ENCODE data around the gene CDC42EP5. TPM values are rescaled to one million over a fixed set of nuclear protein-coding genes. Genes with fewer than 3 reads are reported as not detected.

Gene CDC42EP5
- total and polyA plus RNA-seq, 10 of the 15 experiments (the other 5 are each of a cell fraction or from before 2014, with no cell fraction given): 0.42 to 1.8 (median 1.4) TPM; not detected in 6

DNA sequence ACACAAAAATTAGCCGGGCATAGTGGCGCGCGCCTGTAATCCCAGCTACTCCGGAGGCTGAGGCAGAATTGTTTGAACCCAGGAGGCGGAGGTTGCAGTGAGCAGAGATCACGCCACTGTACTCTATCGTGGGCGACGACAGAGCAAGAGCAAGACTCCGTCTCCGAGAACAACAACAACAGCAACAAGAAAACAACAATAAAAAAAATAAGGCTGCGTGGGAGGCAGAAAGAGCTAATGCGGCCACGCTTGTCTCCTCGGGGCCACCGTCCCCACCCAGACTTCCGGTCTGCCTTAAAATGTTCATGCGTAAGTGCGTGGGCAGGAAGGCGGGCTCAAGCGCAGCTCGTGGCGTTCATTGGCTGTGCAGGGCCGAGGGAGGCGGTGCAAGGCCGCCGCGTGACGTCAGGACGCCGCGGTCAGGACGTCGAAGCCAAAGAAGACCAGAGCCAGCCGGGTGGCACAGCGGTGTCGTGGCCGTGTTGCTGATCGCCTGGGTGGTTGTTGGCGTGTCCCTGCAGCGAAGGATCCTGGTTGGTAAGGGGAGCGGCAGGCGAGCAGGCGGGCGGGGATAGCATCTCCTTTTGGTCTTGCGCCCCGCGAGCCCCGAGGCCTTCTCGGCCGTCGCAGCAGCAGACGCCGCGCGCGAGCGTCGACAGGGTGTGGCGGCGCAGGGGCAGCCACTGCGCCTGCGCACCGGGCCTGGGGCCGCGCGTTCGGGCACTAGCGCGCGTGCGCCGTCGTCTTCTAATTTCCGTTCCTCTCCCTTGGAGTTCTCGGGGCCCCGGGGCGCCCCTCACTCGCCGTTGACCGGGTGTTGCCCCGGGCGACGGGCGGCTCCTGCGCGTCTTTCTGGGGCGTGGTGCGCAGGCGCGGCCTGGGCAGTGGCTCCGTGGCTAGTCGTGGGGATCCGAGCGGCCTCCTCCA, 24.1 kb downstream of the CDC42EP5 start, which contains the start of gene LENG8 (continued):
- TF ChIP-seq, protein P1, sequence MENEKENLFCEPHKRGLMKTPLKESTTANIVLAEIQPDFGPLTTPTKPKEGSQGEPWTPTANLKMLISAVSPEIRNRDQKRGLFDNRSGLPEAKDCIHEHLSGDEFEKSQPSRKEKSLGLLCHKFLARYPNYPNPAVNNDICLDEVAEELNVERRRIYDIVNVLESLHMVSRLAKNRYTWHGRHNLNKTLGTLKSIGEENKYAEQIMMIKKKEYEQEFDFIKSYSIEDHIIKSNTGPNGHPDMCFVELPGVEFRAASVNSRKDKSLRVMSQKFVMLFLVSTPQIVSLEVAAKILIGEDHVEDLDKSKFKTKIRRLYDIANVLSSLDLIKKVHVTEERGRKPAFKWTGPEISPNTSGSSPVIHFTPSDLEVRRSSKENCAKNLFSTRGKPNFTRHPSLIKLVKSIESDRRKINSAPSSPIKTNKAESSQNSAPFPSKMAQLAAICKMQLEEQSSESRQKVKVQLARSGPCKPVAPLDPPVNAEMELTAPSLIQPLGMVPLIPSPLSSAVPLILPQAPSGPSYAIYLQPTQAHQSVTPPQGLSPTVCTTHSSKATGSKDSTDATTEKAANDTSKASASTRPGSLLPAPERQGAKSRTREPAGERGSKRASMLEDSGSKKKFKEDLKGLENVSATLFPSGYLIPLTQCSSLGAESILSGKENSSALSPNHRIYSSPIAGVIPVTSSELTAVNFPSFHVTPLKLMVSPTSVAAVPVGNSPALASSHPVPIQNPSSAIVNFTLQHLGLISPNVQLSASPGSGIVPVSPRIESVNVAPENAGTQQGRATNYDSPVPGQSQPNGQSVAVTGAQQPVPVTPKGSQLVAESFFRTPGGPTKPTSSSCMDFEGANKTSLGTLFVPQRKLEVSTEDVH (IDR thresholded peaks at IDR 0.05; ENCODE audit: low read depth, partially characterized antibody): no peak
- TF ChIP-seq EGR1 (IDR thresholded peaks at IDR 0.05; ENCODE audit: borderline replicate concordance in 1 of 2, low read depth in 2 of 2, low read length in 2 of 2): peak; percentile 94 to 97
- peak; percentile 80 for TF ChIP-seq ATF7 (IDR thresholded peaks at IDR 0.05; ENCODE audit: low read depth)
- TF ChIP-seq NBN (IDR thresholded peaks at IDR 0.05): peak; percentile 86
- TF ChIP-seq, protein P2, sequence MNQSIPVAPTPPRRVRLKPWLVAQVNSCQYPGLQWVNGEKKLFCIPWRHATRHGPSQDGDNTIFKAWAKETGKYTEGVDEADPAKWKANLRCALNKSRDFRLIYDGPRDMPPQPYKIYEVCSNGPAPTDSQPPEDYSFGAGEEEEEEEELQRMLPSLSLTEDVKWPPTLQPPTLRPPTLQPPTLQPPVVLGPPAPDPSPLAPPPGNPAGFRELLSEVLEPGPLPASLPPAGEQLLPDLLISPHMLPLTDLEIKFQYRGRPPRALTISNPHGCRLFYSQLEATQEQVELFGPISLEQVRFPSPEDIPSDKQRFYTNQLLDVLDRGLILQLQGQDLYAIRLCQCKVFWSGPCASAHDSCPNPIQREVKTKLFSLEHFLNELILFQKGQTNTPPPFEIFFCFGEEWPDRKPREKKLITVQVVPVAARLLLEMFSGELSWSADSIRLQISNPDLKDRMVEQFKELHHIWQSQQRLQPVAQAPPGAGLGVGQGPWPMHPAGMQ (IDR thresholded peaks at IDR 0.05; ENCODE audit: borderline replicate concordance): no peak
- TF ChIP-seq ESRRA (IDR thresholded peaks at IDR 0.05; ENCODE audit: low read length): 0 out of 2 replicates have a peak, but pooled peaks have one; percentile 13
- TF ChIP-seq, protein P3, sequence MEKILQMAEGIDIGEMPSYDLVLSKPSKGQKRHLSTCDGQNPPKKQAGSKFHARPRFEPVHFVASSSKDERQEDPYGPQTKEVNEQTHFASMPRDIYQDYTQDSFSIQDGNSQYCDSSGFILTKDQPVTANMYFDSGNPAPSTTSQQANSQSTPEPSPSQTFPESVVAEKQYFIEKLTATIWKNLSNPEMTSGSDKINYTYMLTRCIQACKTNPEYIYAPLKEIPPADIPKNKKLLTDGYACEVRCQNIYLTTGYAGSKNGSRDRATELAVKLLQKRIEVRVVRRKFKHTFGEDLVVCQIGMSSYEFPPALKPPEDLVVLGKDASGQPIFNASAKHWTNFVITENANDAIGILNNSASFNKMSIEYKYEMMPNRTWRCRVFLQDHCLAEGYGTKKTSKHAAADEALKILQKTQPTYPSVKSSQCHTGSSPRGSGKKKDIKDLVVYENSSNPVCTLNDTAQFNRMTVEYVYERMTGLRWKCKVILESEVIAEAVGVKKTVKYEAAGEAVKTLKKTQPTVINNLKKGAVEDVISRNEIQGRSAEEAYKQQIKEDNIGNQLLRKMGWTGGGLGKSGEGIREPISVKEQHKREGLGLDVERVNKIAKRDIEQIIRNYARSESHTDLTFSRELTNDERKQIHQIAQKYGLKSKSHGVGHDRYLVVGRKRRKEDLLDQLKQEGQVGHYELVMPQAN (conservative IDR thresholded peaks at IDR 0.05): peak; percentile 61
- TF ChIP-seq, protein P4, sequence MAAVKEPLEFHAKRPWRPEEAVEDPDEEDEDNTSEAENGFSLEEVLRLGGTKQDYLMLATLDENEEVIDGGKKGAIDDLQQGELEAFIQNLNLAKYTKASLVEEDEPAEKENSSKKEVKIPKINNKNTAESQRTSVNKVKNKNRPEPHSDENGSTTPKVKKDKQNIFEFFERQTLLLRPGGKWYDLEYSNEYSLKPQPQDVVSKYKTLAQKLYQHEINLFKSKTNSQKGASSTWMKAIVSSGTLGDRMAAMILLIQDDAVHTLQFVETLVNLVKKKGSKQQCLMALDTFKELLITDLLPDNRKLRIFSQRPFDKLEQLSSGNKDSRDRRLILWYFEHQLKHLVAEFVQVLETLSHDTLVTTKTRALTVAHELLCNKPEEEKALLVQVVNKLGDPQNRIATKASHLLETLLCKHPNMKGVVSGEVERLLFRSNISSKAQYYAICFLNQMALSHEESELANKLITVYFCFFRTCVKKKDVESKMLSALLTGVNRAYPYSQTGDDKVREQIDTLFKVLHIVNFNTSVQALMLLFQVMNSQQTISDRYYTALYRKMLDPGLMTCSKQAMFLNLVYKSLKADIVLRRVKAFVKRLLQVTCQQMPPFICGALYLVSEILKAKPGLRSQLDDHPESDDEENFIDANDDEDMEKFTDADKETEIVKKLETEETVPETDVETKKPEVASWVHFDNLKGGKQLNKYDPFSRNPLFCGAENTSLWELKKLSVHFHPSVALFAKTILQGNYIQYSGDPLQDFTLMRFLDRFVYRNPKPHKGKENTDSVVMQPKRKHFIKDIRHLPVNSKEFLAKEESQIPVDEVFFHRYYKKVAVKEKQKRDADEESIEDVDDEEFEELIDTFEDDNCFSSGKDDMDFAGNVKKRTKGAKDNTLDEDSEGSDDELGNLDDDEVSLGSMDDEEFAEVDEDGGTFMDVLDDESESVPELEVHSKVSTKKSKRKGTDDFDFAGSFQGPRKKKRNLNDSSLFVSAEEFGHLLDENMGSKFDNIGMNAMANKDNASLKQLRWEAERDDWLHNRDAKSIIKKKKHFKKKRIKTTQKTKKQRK (IDR thresholded peaks at IDR 0.05; ENCODE audit: low read depth, low read length): no peak
- peak; percentile 59; the same call in 1 of the 2 replicates for TF ChIP-seq STAT1 (conservative IDR thresholded peaks at IDR 0.05)
- TF ChIP-seq, protein P5, sequence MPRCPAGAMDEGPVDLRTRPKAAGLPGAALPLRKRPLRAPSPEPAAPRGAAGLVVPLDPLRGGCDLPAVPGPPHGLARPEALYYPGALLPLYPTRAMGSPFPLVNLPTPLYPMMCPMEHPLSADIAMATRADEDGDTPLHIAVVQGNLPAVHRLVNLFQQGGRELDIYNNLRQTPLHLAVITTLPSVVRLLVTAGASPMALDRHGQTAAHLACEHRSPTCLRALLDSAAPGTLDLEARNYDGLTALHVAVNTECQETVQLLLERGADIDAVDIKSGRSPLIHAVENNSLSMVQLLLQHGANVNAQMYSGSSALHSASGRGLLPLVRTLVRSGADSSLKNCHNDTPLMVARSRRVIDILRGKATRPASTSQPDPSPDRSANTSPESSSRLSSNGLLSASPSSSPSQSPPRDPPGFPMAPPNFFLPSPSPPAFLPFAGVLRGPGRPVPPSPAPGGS (IDR thresholded peaks at IDR 0.05; ENCODE audit: borderline replicate concordance, insufficient read depth, low read depth, low read length, poor library complexity, severe bottlenecking): no peak
- peak; percentile 93 for TF ChIP-seq POLR2AphosphoS2 (IDR thresholded peaks at IDR 0.05; ENCODE audit: low read depth, low read length)
- TF ChIP-seq RUNX3 (IDR thresholded peaks at IDR 0.05; ENCODE audit: low read length): peak; percentile 84
- TF ChIP-seq TCF12 (IDR thresholded peaks at IDR 0.05; ENCODE audit: low read depth, low read length): peak; percentile 26; the same call in 1 of the 2 replicates
- peak; percentile 94 for TF ChIP-seq IKZF1 (conservative IDR thresholded peaks at IDR 0.05)
- peak; percentile 77 for TF ChIP-seq DPF2 (IDR thresholded peaks at IDR 0.05)
- TF ChIP-seq HDAC2 (IDR thresholded peaks at IDR 0.05): no peak
- TF ChIP-seq TCF3 (IDR thresholded peaks at IDR 0.05; ENCODE audit: borderline replicate concordance, insufficient read depth, low read depth, low read length): no peak
- TF ChIP-seq SP1 (IDR thresholded peaks at IDR 0.05; ENCODE audit: low read depth, low read length): peak; percentile 93

All from GM12878 (cell line).